Parathyroid adenoma (tissue), 2 donors: ENCODE data around the gene PRM1.

Source experiments
- H2AFZ ChIP-seq: fragments of 300-600 bp; sonication (generic); one replicate; pipeline ENCODE4 v1.7.0; 2017; ENCODE audit warnings: antibody characterized with exemption, mild to moderate bottlenecking
- H3K27ac ChIP-seq: fragments of 300-600 bp; sonication (generic); one replicate; pipeline ENCODE4 v1.7.0; 2017
- H3K27me3 ChIP-seq: fragments of 300-600 bp; sonication (generic); one replicate; pipeline ENCODE4 v1.7.0; 2017; ENCODE audit warnings: low read length; ENCODE audit not compliant: control insufficient read depth, insufficient read depth
- H3K36me3 ChIP-seq: fragments of 300-600 bp; sonication (generic); one replicate; pipeline ENCODE4 v1.7.0; 2017; ENCODE audit warnings: low read length; ENCODE audit not compliant: control insufficient read depth, insufficient read depth
- H3K4me1 ChIP-seq: fragments of 300-600 bp; sonication (generic); one replicate; pipeline ENCODE4 v1.7.0; 2017; ENCODE audit warnings: control low read depth
- H3K4me2 ChIP-seq: fragments of 300-600 bp; sonication (generic); one replicate; pipeline ENCODE4 v1.7.0; 2017; ENCODE audit warnings: low read length
- H3K4me3 ChIP-seq: fragments of 300-600 bp; sonication (generic); one replicate; pipeline ENCODE4 v1.7.0; 2017; ENCODE audit warnings: low read depth, low read length
- H3K79me2 ChIP-seq: fragments of 300-600 bp; sonication (generic); one replicate; pipeline ENCODE4 v1.7.0; 2017; ENCODE audit warnings: control low read depth
- H3K9ac ChIP-seq: fragments of 300-600 bp; sonication (generic); one replicate; pipeline ENCODE4 v1.7.0; 2017; ENCODE audit warnings: mild to moderate bottlenecking
- H3K9me3 ChIP-seq: fragments of 300-600 bp; sonication (generic); one replicate; pipeline ENCODE4 v1.7.0; 2017; ENCODE audit warnings: low read length; ENCODE audit not compliant: control insufficient read depth
- CTCF ChIP-seq: fragments of 300-600 bp; sonication (generic); IDR thresholded peaks from one replicate; pipeline ENCODE4 v1.7.0; 2017; ENCODE audit warnings: antibody characterized with exemption, mild to moderate bottlenecking
- donor health status: primary hyperparathyroidism.

Gene PRM1

GRCh38 chr16:11276896-11277593 is 4.1 kb downstream of the PRM1 start:
- TF ChIP-seq CTCF = no peak
- Histone ChIP-seq H3K4me2 (no peak overlapping the region), H3K4me1 (no peaks in the 10 kb centered on the region), H2AFZ (no peak overlapping the region), H3K27me3 (no peaks in the 10 kb centered on the region), H3K27ac (no peak overlapping the region), H3K79me2 (no peaks in the 10 kb centered on the region), H3K4me3 (no peak overlapping the region), H3K9ac (no peak overlapping the region), H3K9me3 (no peaks in the 10 kb centered on the region), H3K36me3 (no peaks in the 10 kb centered on the region)

- Histone ChIP-seq H3K79me2 (no peaks in the 10 kb centered on the region), H3K27ac (no peak within 1 kb of the TSS), H3K27me3 (no peaks in the 10 kb centered on the region), H3K4me3 (no peak within 1 kb of the TSS), H3K9ac (no peak within 1 kb of the TSS), H3K9me3 (no peaks in the 10 kb centered on the region), H3K4me2 (no peak within 1 kb of the TSS), H3K36me3 (no peaks in the 10 kb centered on the region), H3K4me1 (no peaks in the 10 kb centered on the region), H2AFZ (no peak within 1 kb of the TSS)
- TF ChIP-seq CTCF = no peak
Observed at GRCh38 chr16:11276143-11276895, 4.8 kb downstream of the PRM1 start, which contains the start of gene PRM2. Gene PRM2, minus strand, starts transcription at chr16:11276480. Its CDS starts 110 bp downstream, at chr16:11276370.

DNA sequence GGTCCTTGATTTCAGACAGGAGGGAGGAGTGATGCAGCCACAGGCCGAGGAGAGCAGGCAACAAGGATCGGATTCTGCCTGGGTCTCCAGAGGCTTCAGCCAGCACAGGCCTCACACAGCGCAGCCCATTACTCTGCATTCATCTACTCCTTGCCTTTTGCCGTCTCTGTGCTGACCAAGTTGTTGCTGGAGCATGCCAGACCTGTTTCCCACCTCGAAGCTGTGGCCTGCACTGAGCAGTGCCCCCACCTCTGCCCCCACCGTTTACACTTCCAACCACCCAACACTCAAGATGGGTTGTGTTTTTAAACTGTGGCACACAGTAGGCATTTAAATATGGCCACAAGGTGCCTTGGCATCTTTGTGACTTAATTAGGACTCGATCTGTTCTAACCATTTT is 6.2 kb downstream of the PRM1 start:
- Histone ChIP-seq H3K79me2 (no peaks in the 10 kb centered on the region), H2AFZ (no peak overlapping the region), H3K27ac (no peak overlapping the region), H3K4me1 (no peaks in the 10 kb centered on the region), H3K9me3 (no peaks in the 10 kb centered on the region), H3K9ac (no peak overlapping the region), H3K4me3 (no peak overlapping the region), H3K27me3 (no peaks in the 10 kb centered on the region), H3K36me3 (no peaks in the 10 kb centered on the region), H3K4me2 (no peak overlapping the region)
- TF ChIP-seq CTCF = no peak

DNA sequence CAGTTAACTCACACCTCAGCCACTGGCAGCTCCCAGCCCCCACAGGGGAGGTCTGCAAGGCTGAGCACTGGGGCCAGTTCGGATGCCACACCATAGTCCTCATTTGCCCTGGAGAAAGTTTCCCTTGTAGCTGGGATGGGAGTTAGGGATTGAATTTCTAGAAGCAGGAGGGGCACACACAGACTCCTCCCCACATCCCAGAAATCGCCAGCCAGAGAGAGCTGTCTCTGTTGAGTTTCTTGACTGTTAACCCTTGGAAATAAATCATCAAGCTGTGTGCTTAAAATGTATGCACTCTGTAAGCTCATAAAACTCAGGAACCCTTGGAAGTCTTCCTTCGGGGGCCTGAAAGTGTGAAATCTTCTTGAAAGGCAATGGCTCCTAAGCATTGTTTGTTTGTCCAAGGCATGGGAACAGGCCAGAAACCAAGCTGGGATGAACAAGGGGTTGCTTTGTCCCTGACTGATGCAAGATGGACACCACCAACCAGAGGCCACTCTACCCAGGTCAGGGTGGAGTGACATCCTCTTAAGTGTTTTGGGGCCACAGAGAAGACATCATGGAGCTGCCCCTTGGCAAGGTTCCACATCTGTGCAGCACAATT is 7.3 kb downstream of the PRM1 start:
- H3K27ac ChIP-seq = no peak overlapping the region
- no peak overlapping the region for H3K4me2 ChIP-seq
- H3K4me3 ChIP-seq = no peak overlapping the region
- H3K36me3 ChIP-seq = no peaks in the 10 kb centered on the region
- no peak overlapping the region for H2AFZ ChIP-seq
- H3K27me3 ChIP-seq = no peaks in the 10 kb centered on the region
- H3K4me1 ChIP-seq = no peaks in the 10 kb centered on the region
- H3K79me2 ChIP-seq = no peaks in the 10 kb centered on the region
- TF ChIP-seq CTCF = no peak
- no peak overlapping the region for H3K9ac ChIP-seq
- H3K9me3 ChIP-seq = no peaks in the 10 kb centered on the region
